Endodermal cell (in vitro differentiated cells): ENCODE measurements around the gene HEY2. TPM values are rescaled to one million over a fixed set of nuclear protein-coding genes. Genes with fewer than 3 reads are reported as not detected.

Source experiments
- DNase-seq: peaks from one replicate; pipeline ENCODE4 v3.0.0-alpha.2; 2017
- H3K27ac ChIP-seq: 2 replicates; pipeline ENCODE4 v1.5.1; 2013; ENCODE audit warnings: mild to moderate bottlenecking, low read depth, low read length, moderate library complexity
- H3K27me3 ChIP-seq: 2 replicates; pipeline ENCODE4 v1.6.1; 2013; ENCODE audit warnings: mild to moderate bottlenecking, low read length, moderate library complexity; ENCODE audit not compliant: insufficient read depth, control insufficient read depth, poor library complexity, severe bottlenecking
- H3K36me3 ChIP-seq: 2 replicates; pipeline ENCODE4 v1.7.0; 2013; ENCODE audit warnings: mild to moderate bottlenecking, low read length, moderate library complexity; ENCODE audit not compliant: control insufficient read depth, insufficient read depth
- H3K4me1 ChIP-seq: one replicate; pipeline ENCODE4 v1.7.0; 2013; ENCODE audit warnings: low read length; ENCODE audit not compliant: control insufficient read depth, insufficient read depth
- H3K4me3 ChIP-seq: 2 replicates; pipeline ENCODE4 v1.5.1; 2013; ENCODE audit warnings: mild to moderate bottlenecking, low read length, moderate library complexity
- H3K9ac ChIP-seq: 2 replicates; pipeline ENCODE4 v1.6.1; 2013; ENCODE audit warnings: mild to moderate bottlenecking, low read length, moderate library complexity; ENCODE audit not compliant: poor library complexity, severe bottlenecking; ENCODE audit errors: extremely low read depth
- H3K9me3 ChIP-seq: 2 replicates; pipeline ENCODE4 v1.6.1; 2013; ENCODE audit warnings: mild to moderate bottlenecking, low read length, moderate library complexity; ENCODE audit not compliant: control insufficient read depth
- H3K27ac Mint-ChIP-seq: 2 replicates; pipeline ENCODE4 v1.8.0; 2020; ENCODE audit warnings: mixed read lengths
- H3K27me3 Mint-ChIP-seq: 2 replicates; pipeline ENCODE4 v1.8.0; 2021; ENCODE audit warnings: mild to moderate bottlenecking, mixed read lengths; ENCODE audit not compliant: insufficient read depth
- H3K36me3 Mint-ChIP-seq: 2 replicates; pipeline ENCODE4 v1.8.0; 2020; ENCODE audit warnings: low read depth, mixed read lengths
- H3K4me1 Mint-ChIP-seq: 2 replicates; pipeline ENCODE4 v1.8.0; 2020; ENCODE audit warnings: mixed read lengths
- H3K4me3 Mint-ChIP-seq: 2 replicates; pipeline ENCODE4 v1.8.0; 2020; ENCODE audit warnings: mild to moderate bottlenecking, moderate library complexity, mixed read lengths
- H3K9me3 Mint-ChIP-seq: 2 replicates; pipeline ENCODE4 v1.8.0; 2020; ENCODE audit warnings: mild to moderate bottlenecking, mixed read lengths
- CTCF ChIP-seq: fragments of 200-600 bp; sonication (generic); conservative IDR thresholded peaks from 2 replicates; pipeline ENCODE4 v1.5.0; 2021; ENCODE audit warnings: antibody characterized with exemption, mild to moderate bottlenecking
- WGBS, 2 experiments: methylation state at CpG; one replicate each; pipeline versions ENCODE4 v1.1.5 to v1.1.7; 2013; ENCODE audit warnings: missing lambda C conversion rate in 2 of 2, mixed read lengths in 1 of 2; ENCODE audit not compliant: insufficient coverage in 1 of 2, insufficient read length in 1 of 2; 5-methylcytosine and 5-hydroxymethylcytosine counted together
- total RNA-seq, 2 donors: library from RNA; stranded (reverse); fragmentation: NEBNext Ultra II Directional in 1 of 2; extraction: Animal tissue kit (Norgen Biotek cat#: 25700) in 1 of 2; gene quantifications; 2 replicates in 1 of 2; 3 replicates in 1 of 2; pipeline ENCODE4 v1.2.1, GENCODE V29; 2021

HEY2 gene
- total RNA-seq, 2 donors from 2014 or later: 2.3 to 4.3 TPM

- H3K36me3 Mint-ChIP-seq: no peaks in the 10 kb centered on the region
- peaks cover 8% of the 10 kb centered on the region for H3K9me3 Mint-ChIP-seq
- H3K27me3 Mint-ChIP-seq: peaks cover 4% of the 10 kb centered on the region
- TF ChIP-seq CTCF: no peak
- H3K4me3 Mint-ChIP-seq: no peak overlapping the region
- no peaks in the 10 kb centered on the region for H3K27me3 ChIP-seq
- peak overlapping the region; percentile 5 for H3K27ac ChIP-seq
- peaks cover 2% of the 10 kb centered on the region for H3K4me1 Mint-ChIP-seq
- 1 to 3% methylated on average over 11 to 28 of the region's 28 CpGs for WGBS, 2 experiments
- H3K4me3 ChIP-seq: peak overlapping the region; percentile 91
- no peak overlapping the region for H3K27ac Mint-ChIP-seq
- H3K9me3 ChIP-seq: no peaks in the 10 kb centered on the region
- no peaks in the 10 kb centered on the region for H3K4me1 ChIP-seq
- H3K36me3 ChIP-seq: no peaks in the 10 kb centered on the region
- H3K9ac ChIP-seq: peak overlapping the region; percentile 44
- DNase-seq: peak; percentile 66
These were observed 31.3 kb downstream of the HEY2 start for GRCh38 chr6:125780540-125781313.

GRCh38 chr6:125781314-125781868, 32.0 kb downstream of the HEY2 start:
- Histone ChIP-seq H3K36me3 (no peaks in the 10 kb centered on the region), H3K4me1 (no peaks in the 10 kb centered on the region), H3K4me3 (peak overlapping the region; percentile 91), H3K9me3 (no peaks in the 10 kb centered on the region), H3K27ac (no peak overlapping the region), H3K9ac (peak overlapping the region; percentile 44), H3K27me3 (no peaks in the 10 kb centered on the region)
- no peak overlapping the region for H3K27ac Mint-ChIP-seq
- no peaks in the 10 kb centered on the region for H3K4me1 Mint-ChIP-seq
- H3K9me3 Mint-ChIP-seq: peaks cover 8% of the 10 kb centered on the region
- TF ChIP-seq CTCF: peak; percentile 12
- H3K36me3 Mint-ChIP-seq: no peaks in the 10 kb centered on the region
- no peak for DNase-seq
- H3K27me3 Mint-ChIP-seq: peaks cover 4% of the 10 kb centered on the region
- H3K4me3 Mint-ChIP-seq: no peak overlapping the region
- 5% methylated on average over 3 of the region's 3 CpGs; no CpG with 5 or more reads in 1 of the 2 experiments for WGBS, 2 experiments

GRCh38 chr6:125784365-125784764, 34.9 kb downstream of the HEY2 start:
- Histone ChIP-seq H3K27ac (no peak overlapping the region), H3K4me3 (no peak overlapping the region), H3K9ac (no peak overlapping the region), H3K4me1 (no peaks in the 10 kb centered on the region), H3K27me3 (no peaks in the 10 kb centered on the region), H3K36me3 (no peaks in the 10 kb centered on the region), H3K9me3 (no peaks in the 10 kb centered on the region)
- Mint-ChIP-seq H3K36me3 (no peaks in the 10 kb centered on the region), H3K27me3 (no peaks in the 10 kb centered on the region), H3K4me3 (no peak overlapping the region), H3K9me3 (peaks cover 4% of the 10 kb centered on the region), H3K27ac (no peak overlapping the region), H3K4me1 (peaks cover 3% of the 10 kb centered on the region)
- no peak for DNase-seq
- 91 to 92% methylated on average over 1 to 2 of the region's 2 CpGs for WGBS, 2 experiments
- TF ChIP-seq CTCF: no peak
